RWPE2 (cell line): Measurements from ENCODE around the gene DPF1.

Source experiments
- ATAC-seq: fragments of 200-7000 bp; cut with Tn5 transposase; 3 replicates; pipeline ENCODE4 v1.9.1; 2021; ENCODE audit warnings: low read depth
- DNase-seq: peaks from one replicate; pipeline ENCODE4 v3.0.0-alpha.2; 2020; ENCODE audit warnings: low spot score
- H3K27ac ChIP-seq: fragments of 450-650 bp; 2 replicates; pipeline ENCODE4 v1.5.1; 2017; ENCODE audit warnings: mild to moderate bottlenecking; ENCODE audit not compliant: poor library complexity, severe bottlenecking
- H3K27me3 ChIP-seq: fragments of 250-450 bp; sonication (Bioruptor Pico); 2 replicates; pipeline ENCODE4 v1.5.1; 2021; ENCODE audit warnings: mild to moderate bottlenecking, moderate library complexity; ENCODE audit not compliant: insufficient read depth, poor library complexity, severe bottlenecking
- H3K36me3 ChIP-seq: fragments of 250-450 bp; sonication (Bioruptor Pico); 2 replicates; pipeline ENCODE4 v1.5.1; 2020; ENCODE audit warnings: low read depth, mild to moderate bottlenecking, moderate library complexity
- H3K4me1 ChIP-seq: fragments of 250-450 bp; sonication (Bioruptor Pico); 2 replicates; pipeline ENCODE4 v1.5.1; 2021; ENCODE audit warnings: mild to moderate bottlenecking, moderate library complexity; ENCODE audit not compliant: insufficient read depth, poor library complexity, severe bottlenecking
- H3K4me3 ChIP-seq: fragments of 250-450 bp; sonication (Bioruptor Pico); 2 replicates; pipeline ENCODE4 v1.5.1; 2021; ENCODE audit warnings: mild to moderate bottlenecking, moderate library complexity; ENCODE audit not compliant: severe bottlenecking
- H3K9me3 ChIP-seq: fragments of 250-450 bp; sonication (Bioruptor Pico); 2 replicates; pipeline ENCODE4 v1.5.1; 2021; ENCODE audit warnings: mild to moderate bottlenecking, moderate library complexity; ENCODE audit not compliant: severe bottlenecking
- TF ChIP-seq, protein P1 (sequence below): fragments of 450-650 bp; IDR thresholded peaks from one replicate; pipeline ENCODE4 v1.5.1; 2017; ENCODE audit warnings: mild to moderate bottlenecking, moderate library complexity; ENCODE audit not compliant: poor library complexity, severe bottlenecking

The DPF1 gene

GRCh38 chr19:38168637-38169036, 55.4 kb downstream of the DPF1 start:
- Histone ChIP-seq H3K4me3 (no peak overlapping the region), H3K9me3 (no peaks in the 10 kb centered on the region), H3K27ac (no peak overlapping the region), H3K27me3 (no peaks in the 10 kb centered on the region), H3K36me3 (peaks cover 37% of the 10 kb centered on the region), H3K4me1 (no peaks in the 10 kb centered on the region)
- TF ChIP-seq, protein P1, sequence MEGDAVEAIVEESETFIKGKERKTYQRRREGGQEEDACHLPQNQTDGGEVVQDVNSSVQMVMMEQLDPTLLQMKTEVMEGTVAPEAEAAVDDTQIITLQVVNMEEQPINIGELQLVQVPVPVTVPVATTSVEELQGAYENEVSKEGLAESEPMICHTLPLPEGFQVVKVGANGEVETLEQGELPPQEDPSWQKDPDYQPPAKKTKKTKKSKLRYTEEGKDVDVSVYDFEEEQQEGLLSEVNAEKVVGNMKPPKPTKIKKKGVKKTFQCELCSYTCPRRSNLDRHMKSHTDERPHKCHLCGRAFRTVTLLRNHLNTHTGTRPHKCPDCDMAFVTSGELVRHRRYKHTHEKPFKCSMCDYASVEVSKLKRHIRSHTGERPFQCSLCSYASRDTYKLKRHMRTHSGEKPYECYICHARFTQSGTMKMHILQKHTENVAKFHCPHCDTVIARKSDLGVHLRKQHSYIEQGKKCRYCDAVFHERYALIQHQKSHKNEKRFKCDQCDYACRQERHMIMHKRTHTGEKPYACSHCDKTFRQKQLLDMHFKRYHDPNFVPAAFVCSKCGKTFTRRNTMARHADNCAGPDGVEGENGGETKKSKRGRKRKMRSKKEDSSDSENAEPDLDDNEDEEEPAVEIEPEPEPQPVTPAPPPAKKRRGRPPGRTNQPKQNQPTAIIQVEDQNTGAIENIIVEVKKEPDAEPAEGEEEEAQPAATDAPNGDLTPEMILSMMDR: no peak
- no peak for DNase-seq
- ATAC-seq: no peak

- no peak overlapping the region for H3K27ac ChIP-seq
- H3K9me3 ChIP-seq: no peaks in the 10 kb centered on the region
- no peaks in the 10 kb centered on the region for H3K4me1 ChIP-seq
- no peak overlapping the region for H3K4me3 ChIP-seq
- ATAC-seq (no peak), DNase-seq (no peak)
- TF ChIP-seq, protein P1: no peak
- H3K36me3 ChIP-seq: peaks cover 64% of the 10 kb centered on the region
- H3K27me3 ChIP-seq: no peaks in the 10 kb centered on the region
Observed at GRCh38 chr19:38165335-38165734, 58.7 kb downstream of the DPF1 start.

GRCh38 chr19:38164526-38164925, 59.5 kb downstream of the DPF1 start:
- peaks cover 69% of the 10 kb centered on the region for H3K36me3 ChIP-seq
- no peaks in the 10 kb centered on the region for H3K9me3 ChIP-seq
- H3K27me3 ChIP-seq: no peaks in the 10 kb centered on the region
- no peak overlapping the region for H3K4me3 ChIP-seq
- DNase-seq (no peak), ATAC-seq (no peak)
- TF ChIP-seq, protein P1: no peak
- H3K27ac ChIP-seq: no peak overlapping the region
- no peaks in the 10 kb centered on the region for H3K4me1 ChIP-seq

- TF ChIP-seq, protein P1: no peak
- DNase-seq: no peak
Observed at GRCh38 chr19:38163419-38164290, 60.4 kb downstream of the DPF1 start.

GRCh38 chr19:38162632-38163031, 61.4 kb downstream of the DPF1 start:
- ATAC-seq: no peak
- Histone ChIP-seq H3K27ac (peak overlapping the region; percentile 8), H3K27me3 (no peaks in the 10 kb centered on the region), H3K9me3 (no peaks in the 10 kb centered on the region), H3K4me1 (no peaks in the 10 kb centered on the region), H3K36me3 (peaks cover 63% of the 10 kb centered on the region), H3K4me3 (no peak overlapping the region)
- TF ChIP-seq, protein P1: no peak
- no peak for DNase-seq

More at GRCh38 chr19:38163419-38164290, 60.4 kb downstream of the DPF1 start:
- Histone ChIP-seq H3K27ac (no peak overlapping the region), H3K4me3 (no peak overlapping the region), H3K4me1 (no peaks in the 10 kb centered on the region), H3K27me3 (no peaks in the 10 kb centered on the region), H3K36me3 (peaks cover 72% of the 10 kb centered on the region), H3K9me3 (no peaks in the 10 kb centered on the region)
- no peak for ATAC-seq
